Measurements from ENCODE around the gene INHBE. TPM values are rescaled to one million over a fixed set of nuclear protein-coding genes. Genes with fewer than 3 reads are reported as not detected.
A peak's percentile ranks its signal among the peaks of the same experiment; 100 is the strongest.

INHBE gene
- total RNA-seq, 1 experiment from 2014 or later: 10.1 TPM

DNA sequence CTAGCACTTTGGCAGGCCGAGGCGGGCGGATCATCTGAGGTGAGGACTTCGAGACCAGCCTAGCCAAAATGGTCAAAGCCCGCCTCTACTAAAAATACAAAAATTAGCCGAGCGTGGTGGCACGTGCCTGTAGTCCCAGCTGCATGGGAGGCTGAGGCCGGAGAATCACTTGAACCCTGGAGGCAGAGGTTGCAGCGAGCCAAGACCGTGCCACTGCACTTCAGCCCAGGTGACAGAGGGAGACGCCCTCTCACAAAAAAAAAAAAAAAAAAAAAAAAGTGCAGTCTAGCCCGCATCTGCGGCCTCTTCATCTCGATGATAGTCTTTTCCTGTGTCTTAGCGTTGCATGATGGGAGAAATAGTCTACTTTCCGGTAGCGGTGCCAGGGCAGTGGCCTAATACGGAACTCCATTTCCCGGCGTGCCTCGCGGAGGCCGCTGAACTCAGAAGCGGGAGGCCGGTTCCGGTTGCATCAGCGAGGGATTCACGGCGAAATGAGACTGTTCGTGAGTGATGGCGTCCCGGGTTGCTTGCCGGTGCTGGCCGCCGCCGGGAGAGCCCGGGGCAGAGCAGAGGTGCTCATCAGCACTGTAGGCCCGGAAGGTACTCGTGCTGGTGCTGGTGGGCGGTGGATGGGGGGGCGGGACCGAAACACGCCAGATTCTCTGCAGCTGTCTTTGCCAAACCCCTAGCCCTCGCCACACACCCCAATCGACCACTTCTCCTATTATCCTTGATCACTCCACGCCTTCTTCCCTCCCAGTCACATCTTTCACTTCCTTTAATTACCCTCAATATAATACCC, 32.7 kb downstream of the INHBE start, which contains the start of gene MARS1:
Gene MARS1, plus strand, starts transcription at position 472 of the 805 bp plus-strand sequence. Its CDS starts 23 bp downstream, at position 495.
- Histone ChIP-seq H3K14ac (ENCODE audit: insufficient read depth, low read length) (peak within 1 kb of the TSS; percentile 95; the same call in 1 of the 2 replicates), H3K18ac (ENCODE audit: insufficient read length, low read depth, low read length) (peak within 1 kb of the TSS; percentile 74), H3K23ac (ENCODE audit: insufficient read length, low read depth, low read length) (no peak within 1 kb of the TSS), H3K79me1 (ENCODE audit: insufficient read depth, low read depth, low read length, poor library complexity, severe bottlenecking) (no peaks in the 10 kb centered on the region), H2BK120ac (ENCODE audit: low read depth, low read length, poor library complexity, severe bottlenecking) (no peak within 1 kb of the TSS), H3K27me3 (ENCODE audit: insufficient read depth, low read length) (no peaks in the 10 kb centered on the region), H3K56ac (ENCODE audit: insufficient read length, low read depth, low read length) (no peak within 1 kb of the TSS), H2BK20ac (ENCODE audit: low read depth, low read length, poor library complexity, severe bottlenecking) (no peak within 1 kb of the TSS), H3K79me2 (ENCODE audit: insufficient read depth, low read length) (peaks cover 8% of the 10 kb centered on the region; the same call in 1 of the 2 replicates), H2BK15ac (ENCODE audit: low read depth, low read length) (no peak within 1 kb of the TSS), H2AFZ (ENCODE audit: low read length) (no peak within 1 kb of the TSS), H2AK5ac (ENCODE audit: insufficient read length, low read length) (no peak within 1 kb of the TSS), H3K23me2 (ENCODE audit: insufficient read length, low read depth, low read length, poor library complexity, severe bottlenecking) (peaks cover 5% of the 10 kb centered on the region), H2BK12ac (ENCODE audit: insufficient read length, low read depth, low read length) (no peak within 1 kb of the TSS), H3T11ph (ENCODE audit: low read length) (no peak within 1 kb of the TSS), H3K4me1 (ENCODE audit: insufficient read depth, low read length) (peaks cover 2% of the 10 kb centered on the region; the same call in 1 of the 2 replicates), H3K4ac (ENCODE audit: low read depth, low read length) (no peak within 1 kb of the TSS; the same call in 1 of the 2 replicates), H3K4me2 (ENCODE audit: insufficient read depth, insufficient read length, low read length) (peak within 1 kb of the TSS; percentile 90), H4K8ac (replicated peaks; ENCODE audit: insufficient read length, low read depth, low read length) (no peak within 1 kb of the TSS), H3K9ac (ENCODE audit: extremely low read depth, insufficient read length, low read length) (peak within 1 kb of the TSS; percentile 85), H3K27ac (ENCODE audit: insufficient read length, low read depth, low read length) (no peak within 1 kb of the TSS), H4K91ac (ENCODE audit: insufficient read length, low read depth, low read length) (no peak within 1 kb of the TSS), H4K20me1 (ENCODE audit: control insufficient read depth, insufficient read depth, insufficient read length) (no peaks in the 10 kb centered on the region), H4K5ac (ENCODE audit: insufficient read length, low read depth, low read length) (no peak within 1 kb of the TSS), H2BK5ac (ENCODE audit: insufficient read length, low read length) (peak within 1 kb of the TSS; percentile 2), H3K9me3 (ENCODE audit: control insufficient read depth, low read depth, low read length) (no peaks in the 10 kb centered on the region)
- Mint-ChIP-seq H3K9me3 (peaks cover under 1 to 3% of the 10 kb centered on the region in 2 experiments; a peak in 2 of 5 replicates), H3K4me1 (peaks cover 14% of the 10 kb centered on the region in 2 experiments), H3K27ac (peak within 1 kb of the TSS; percentile 95 to 99 (median 97)), H3K4me3 (peak within 1 kb of the TSS; percentile 96 to 97), H3K27me3 (ENCODE audit: low read depth) (no peaks in the 10 kb centered on the region), H3K36me3 (ENCODE audit: insufficient read depth in 1 of 3, low read depth in 3 of 3) (peaks cover 44 to 49% (median 46%) of the 10 kb centered on the region in 3 experiments)
- TF ChIP-seq, protein P1, sequence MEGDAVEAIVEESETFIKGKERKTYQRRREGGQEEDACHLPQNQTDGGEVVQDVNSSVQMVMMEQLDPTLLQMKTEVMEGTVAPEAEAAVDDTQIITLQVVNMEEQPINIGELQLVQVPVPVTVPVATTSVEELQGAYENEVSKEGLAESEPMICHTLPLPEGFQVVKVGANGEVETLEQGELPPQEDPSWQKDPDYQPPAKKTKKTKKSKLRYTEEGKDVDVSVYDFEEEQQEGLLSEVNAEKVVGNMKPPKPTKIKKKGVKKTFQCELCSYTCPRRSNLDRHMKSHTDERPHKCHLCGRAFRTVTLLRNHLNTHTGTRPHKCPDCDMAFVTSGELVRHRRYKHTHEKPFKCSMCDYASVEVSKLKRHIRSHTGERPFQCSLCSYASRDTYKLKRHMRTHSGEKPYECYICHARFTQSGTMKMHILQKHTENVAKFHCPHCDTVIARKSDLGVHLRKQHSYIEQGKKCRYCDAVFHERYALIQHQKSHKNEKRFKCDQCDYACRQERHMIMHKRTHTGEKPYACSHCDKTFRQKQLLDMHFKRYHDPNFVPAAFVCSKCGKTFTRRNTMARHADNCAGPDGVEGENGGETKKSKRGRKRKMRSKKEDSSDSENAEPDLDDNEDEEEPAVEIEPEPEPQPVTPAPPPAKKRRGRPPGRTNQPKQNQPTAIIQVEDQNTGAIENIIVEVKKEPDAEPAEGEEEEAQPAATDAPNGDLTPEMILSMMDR (conservative IDR thresholded peaks at IDR 0.05): peak; percentile 35; the same call in 2 of the 3 replicates
- WGBS (ENCODE audit: extremely low coverage, insufficient read length, low lambda C conversion rate): 100% methylated on average over 1 of the region's 47 CpGs
- peak; percentile 97 for DNase-seq

Data from H9 (cell line).